Astrocyte of the cerebellum (primary cell): ENCODE results near the gene CYP26C1.

Experiments used
- DNase-seq: peaks from one replicate; pipeline ENCODE4 v3.0.0-alpha.2; 2011; ENCODE audit warnings: low read depth
- H3K4me3 ChIP-seq: 2 replicates; pipeline ENCODE4 v1.5.1; 2011; ENCODE audit warnings: mild to moderate bottlenecking, low read depth, low read length, moderate library complexity
- in situ Hi-C: cut with HindIII; loops from 2 replicates; pipeline ENCODE4 v1.10.0; 2017; ENCODE audit warnings: low sequenced_read_pairs
- TF ChIP-seq, protein P1 (sequence below): IDR thresholded peaks from 2 replicates; pipeline ENCODE4 v1.5.1; 2012; ENCODE audit warnings: low read length, low read depth, moderate library complexity, mild to moderate bottlenecking; ENCODE audit errors: missing control alignments

CYP26C1 gene

DNA sequence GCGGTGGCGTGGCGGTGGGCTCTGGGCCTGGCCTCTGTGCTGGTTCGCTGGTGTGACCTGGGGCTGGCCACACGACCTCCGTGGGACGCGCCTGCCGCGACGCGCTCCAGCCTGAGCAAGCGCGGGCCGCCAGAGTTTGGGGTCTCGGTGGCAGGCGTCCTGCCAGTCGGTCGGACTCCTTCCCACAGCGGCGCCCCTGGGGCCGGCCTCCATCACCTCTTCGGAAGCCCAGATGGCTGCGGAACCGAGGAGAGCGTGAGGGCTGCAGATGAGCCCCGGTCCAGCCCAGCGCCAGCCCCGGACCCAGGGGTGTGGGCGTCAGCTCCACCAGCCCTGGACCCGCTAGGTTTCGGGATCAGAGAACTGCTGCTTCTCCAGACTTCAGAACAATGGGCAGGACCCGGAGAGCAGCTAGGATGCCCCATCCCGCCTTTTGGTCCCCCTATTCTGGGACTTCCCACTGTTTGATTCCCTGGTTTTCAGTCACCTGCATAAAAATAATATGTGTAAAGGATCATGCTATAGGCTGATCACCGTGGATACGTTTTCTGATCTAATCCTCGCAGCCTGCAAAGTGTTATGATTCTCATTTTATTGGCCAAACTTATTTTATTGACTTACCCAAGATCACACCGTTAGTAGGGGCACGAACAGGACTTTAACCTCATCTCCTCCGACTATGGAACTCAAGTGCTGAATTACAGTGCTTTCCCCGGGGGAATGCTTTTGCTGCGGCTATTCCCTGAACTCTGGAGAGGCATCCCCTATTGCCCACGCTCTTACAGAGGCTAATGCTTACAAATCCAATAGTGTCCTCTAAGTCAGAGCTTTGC lies 2.8 kb downstream of the CYP26C1 start:
- peak overlapping the region; percentile 26 for H3K4me3 ChIP-seq
- in situ Hi-C loops, result no loop called here
- TF ChIP-seq, protein P1, sequence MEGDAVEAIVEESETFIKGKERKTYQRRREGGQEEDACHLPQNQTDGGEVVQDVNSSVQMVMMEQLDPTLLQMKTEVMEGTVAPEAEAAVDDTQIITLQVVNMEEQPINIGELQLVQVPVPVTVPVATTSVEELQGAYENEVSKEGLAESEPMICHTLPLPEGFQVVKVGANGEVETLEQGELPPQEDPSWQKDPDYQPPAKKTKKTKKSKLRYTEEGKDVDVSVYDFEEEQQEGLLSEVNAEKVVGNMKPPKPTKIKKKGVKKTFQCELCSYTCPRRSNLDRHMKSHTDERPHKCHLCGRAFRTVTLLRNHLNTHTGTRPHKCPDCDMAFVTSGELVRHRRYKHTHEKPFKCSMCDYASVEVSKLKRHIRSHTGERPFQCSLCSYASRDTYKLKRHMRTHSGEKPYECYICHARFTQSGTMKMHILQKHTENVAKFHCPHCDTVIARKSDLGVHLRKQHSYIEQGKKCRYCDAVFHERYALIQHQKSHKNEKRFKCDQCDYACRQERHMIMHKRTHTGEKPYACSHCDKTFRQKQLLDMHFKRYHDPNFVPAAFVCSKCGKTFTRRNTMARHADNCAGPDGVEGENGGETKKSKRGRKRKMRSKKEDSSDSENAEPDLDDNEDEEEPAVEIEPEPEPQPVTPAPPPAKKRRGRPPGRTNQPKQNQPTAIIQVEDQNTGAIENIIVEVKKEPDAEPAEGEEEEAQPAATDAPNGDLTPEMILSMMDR, result no peak
- DNase-seq, result no peak

DNA sequence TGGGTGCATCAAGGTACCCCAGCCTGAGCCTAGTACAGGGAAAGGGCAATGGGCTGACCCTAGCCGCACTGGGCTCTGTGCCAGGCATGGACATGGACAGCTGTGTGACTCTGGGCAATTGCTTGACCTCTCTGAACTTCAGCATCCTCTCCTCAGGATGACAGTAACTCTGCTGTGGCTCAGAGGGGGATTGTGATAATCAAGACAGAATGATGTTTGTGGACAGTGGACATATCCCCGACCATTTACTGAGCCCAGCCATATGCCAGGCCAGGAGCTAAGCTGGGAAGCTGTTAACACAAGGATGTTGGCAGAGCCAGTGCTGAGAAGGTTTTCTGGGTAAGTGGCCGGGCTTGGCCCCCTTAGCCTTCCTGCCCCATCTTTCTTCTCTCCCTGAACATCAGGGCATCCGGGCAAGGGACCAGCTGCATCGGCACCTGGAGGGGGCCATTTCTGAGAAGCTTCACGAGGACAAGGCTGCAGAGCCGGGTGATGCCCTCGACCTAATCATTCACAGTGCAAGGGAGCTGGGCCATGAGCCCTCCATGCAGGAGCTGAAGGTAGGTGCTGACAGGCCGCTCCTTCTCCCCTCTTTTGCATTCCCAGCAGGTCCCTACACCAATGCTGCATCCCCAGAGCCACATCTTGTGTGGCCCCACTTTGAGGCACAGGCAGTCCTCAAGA lies 3.5 kb downstream of the CYP26C1 start:
- TF ChIP-seq, protein P1, result no peak
- no peak overlapping the region for H3K4me3 ChIP-seq
- DNase-seq, result no peak
- in situ Hi-C loops, result no loop called here

DNA sequence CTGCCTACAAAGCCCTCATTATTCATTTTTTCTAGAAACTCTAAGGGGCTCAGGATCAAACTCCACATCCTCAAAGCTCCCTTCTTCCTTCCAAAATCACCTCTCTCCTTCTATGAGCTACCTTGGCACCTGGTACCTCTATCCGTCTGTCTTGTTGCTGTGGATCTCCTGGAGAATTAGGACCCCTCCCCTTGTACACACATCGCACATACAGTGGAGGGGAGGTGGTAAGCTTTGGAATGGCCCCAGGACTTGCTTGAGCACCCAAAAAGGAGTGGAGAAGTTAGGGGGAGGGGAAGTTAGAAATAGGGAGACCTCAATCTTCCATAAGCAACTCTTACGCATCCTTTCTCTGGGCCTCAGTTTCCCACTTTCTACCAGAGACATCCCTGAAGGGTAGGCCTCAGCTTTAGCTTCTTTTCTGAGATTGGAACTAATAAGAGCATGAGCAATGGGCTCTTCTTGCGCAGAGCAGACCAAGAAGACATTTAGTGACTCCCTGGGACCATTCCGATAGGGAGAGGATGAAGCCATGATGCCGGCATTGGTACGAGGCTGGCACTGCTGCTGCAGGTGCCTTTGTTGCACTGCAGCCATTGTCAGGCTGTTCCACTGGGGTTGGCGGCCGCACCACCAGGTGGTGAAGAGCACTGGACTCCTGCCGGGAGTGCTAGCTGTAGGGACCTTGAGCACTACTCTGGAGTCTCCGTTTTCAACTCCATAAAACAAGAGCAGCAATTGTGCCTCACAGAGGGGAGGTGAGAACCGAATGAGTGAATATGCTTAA lies 4.5 kb downstream of the CYP26C1 start:
- no peak for DNase-seq
- TF ChIP-seq, protein P1, result no peak
- in situ Hi-C loops, result loop anchor here (5.0 kb wide), 1 partner anchor 222 kb away; no protein-coding TSS in a partner anchor
- H3K4me3 ChIP-seq, result no peak overlapping the region

DNA sequence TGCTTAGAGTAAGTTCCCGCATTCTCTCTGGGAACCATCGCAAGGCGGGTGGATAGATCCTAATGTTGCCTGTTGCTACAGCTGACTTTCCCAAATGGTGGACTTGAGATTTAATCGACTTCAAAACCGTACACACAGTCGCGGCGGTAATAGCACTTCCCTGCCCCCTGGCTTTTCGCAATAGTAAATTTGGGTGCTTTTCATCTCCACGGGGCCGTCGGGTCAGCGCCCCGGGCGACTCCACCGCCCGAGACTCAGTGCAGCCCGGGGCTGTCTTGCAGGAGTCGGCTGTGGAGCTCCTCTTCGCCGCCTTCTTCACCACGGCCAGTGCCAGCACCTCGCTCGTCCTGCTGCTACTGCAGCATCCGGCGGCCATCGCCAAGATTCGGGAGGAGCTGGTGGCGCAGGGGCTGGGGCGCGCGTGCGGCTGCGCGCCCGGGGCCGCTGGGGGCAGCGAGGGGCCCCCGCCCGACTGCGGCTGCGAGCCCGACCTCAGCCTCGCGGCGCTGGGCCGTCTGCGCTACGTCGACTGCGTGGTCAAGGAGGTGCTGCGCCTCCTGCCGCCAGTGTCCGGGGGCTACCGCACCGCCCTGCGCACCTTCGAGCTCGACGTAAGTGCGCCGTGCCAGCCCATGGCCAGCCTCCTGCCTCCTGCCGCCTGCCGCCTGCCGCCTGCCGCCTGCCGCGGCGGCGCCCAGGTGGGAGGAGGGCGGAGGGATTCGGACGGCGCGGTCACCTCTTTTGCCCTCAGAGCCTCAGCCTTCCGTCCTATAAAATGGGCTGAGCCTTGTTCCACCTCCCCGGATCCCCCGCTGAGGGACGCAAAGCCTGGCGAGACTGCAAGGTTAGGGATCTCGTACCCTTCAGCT lies 5.3 kb downstream of the CYP26C1 start:
- in situ Hi-C loops, result loop anchor here (5.0 kb wide), 1 partner anchor 221 kb away; no protein-coding TSS in a partner anchor

DNA sequence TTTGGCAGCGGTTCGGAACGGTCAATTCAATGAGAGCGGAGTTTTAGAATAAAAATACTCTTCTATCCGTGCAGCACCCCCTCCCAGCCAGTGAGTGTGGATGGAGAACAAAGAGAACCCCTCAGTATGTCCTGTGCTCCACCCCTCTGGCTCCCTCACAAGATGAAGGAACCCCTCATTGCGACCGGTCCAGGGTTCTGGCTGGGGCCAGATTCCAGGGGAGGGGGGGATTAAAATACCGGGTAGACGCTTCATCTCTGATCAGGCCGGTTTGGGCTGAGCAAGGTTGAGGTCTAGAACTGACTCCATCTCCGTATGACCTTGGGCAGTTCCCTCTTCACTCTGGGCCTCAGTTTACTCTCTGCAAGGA lies 5.9 kb downstream of the CYP26C1 start:
- in situ Hi-C loops, result loop anchor here (5.0 kb wide), 1 partner anchor 221 kb away; no protein-coding TSS in a partner anchor
- H3K4me3 ChIP-seq, result no peak overlapping the region
- TF ChIP-seq, protein P1, result no peak
- no peak for DNase-seq

More for the DNA sequence above, 5.3 kb downstream of the CYP26C1 start:
- DNase-seq, result no peak
- TF ChIP-seq, protein P1, result no peak
- H3K4me3 ChIP-seq, result peak overlapping the region; percentile 12
